Stimulated activated CD4-positive, alpha-beta T cell treated with anti-CD3 and anti-CD28 coated beads, Interleukin-12 subunit alpha, Interleukin-12 subunit beta, amount 100 ng/mL, for 24 hours (primary cell): Measurements from ENCODE around the gene ZNF132.
A peak's percentile ranks its signal among the peaks of the same experiment; 100 is the strongest.
"Not testable (repeated sequence)": the region's sequence is repeated elsewhere in the genome, so short reads cannot be mapped to it uniquely, and the experiment has no call there.

Source experiments
- DNase-seq, 2 experiments: peaks; one replicate each; pipeline ENCODE4 v3.0.0-alpha.2; 2020; ENCODE audit warnings: low read depth in 2 of 2

ZNF132 gene

DNA sequence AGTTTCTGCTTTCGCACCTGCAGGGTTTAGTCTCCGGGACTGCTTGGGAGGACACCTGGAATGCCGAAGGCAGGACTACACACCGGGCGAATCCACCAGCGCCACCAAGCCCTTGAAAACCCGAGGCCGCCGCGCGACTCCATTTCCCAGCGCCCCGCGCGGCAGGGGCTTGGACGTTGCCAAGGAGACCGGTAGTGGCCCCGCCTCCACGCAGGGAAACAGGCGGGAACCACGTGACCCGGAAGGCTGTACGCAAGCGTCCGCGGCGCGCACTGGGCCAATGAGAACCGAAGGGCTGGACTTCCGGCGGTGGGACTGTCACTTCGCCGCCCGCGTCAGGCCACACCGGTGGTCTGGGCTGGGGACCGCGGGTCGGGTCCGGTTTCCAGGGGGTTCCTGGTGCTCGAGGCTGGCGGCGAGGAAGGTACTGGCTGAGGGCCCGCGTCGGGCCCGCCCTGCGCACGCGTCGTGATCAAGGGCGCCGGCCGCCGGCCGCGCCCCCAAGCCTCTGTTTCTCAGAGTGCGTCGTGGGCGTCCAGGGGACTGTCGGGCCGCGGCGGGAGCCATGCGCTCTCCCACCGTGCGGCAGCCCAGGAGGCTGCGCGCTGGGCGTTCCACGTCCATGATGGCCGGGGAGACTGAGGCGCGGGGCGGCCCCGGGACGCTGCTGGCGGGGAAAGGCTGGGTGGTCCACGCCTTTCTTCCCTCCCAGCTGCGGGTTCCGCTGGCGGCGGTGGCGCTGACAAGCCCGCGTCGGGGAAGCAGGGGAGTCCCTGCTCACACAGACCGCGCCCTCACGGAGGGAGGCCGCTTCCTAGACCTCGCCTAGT is 27.0 kb upstream of the ZNF132 start, which contains the start of gene ZNF324:
ZNF324 (plus strand) TSS at position 321 of the 830 bp plus-strand sequence. CDS start 2,106 bp downstream, outside the sequence.
- peak; percentile 94 to 98 for DNase-seq

- DNase-seq: no peak
Measured at GRCh38 chr19:58466089-58466759, 26.3 kb upstream of the ZNF132 start.

DNA sequence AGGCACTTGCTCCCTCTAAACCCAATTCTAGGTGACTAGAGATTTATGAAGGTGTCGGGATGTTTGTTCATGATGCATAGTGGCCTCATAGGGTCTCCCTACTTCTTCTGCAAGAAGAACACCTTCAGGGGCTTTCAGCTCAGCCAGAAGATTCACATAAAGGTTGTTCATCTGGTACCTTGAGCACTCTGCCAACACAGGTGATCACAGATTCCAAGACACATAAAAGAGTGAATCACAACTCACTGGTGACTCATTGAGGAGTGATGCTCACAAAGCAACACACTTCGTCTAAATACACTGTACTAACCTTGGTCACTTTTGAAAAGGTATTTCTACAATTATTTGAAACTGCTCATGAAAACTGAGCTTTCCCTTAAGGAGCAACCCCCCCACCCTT is 20.1 kb upstream of the ZNF132 start:
- no peak for DNase-seq

DNA sequence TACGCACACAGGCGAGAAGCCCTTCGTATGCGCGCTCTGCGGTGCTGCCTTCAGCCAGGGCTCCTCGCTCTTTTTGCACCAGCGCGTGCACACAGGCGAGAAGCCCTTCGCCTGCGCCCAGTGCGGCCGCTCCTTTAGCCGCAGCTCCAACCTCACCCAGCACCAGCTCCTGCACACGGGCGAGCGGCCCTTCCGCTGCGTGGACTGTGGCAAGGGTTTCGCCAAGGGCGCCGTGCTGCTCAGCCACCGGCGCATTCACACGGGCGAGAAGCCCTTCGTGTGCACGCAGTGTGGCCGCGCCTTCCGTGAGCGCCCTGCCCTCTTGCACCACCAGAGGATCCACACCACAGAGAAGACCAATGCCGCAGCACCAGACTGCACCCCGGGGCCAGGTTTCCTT is 16.2 kb upstream of the ZNF132 start:
- DNase-seq: no peak

DNA sequence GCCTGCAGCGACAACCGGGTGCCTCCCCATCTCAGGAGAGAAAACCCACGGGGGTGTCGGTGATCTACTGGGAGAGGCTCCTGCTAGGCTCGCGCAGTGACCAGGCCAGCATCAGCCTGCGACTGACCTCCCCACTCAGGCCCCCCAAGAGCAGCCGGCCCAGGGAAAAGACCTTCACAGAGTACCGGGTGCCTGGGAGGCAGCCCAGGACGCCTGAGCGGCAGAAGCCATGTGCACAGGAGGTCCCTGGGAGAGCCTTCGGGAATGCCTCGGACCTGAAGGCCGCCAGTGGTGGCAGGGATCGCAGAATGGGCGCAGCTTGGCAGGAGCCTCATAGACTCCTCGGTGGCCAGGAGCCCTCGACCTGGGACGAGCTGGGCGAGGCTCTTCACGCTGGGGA is 15.4 kb upstream of the ZNF132 start:
- no peak for DNase-seq

GRCh38 chr19:58453743-58454142 is 13.8 kb upstream of the ZNF132 start:
- no peak for DNase-seq

- DNase-seq: peak; percentile 89 to 95
Measured at GRCh38 chr19:58451358-58452101, 11.6 kb upstream of the ZNF132 start, which contains the start of gene ZNF324B. ZNF324B (plus strand) TSS chr19:58451622; CDS start chr19:58453702, 2,080 bp downstream.

DNA sequence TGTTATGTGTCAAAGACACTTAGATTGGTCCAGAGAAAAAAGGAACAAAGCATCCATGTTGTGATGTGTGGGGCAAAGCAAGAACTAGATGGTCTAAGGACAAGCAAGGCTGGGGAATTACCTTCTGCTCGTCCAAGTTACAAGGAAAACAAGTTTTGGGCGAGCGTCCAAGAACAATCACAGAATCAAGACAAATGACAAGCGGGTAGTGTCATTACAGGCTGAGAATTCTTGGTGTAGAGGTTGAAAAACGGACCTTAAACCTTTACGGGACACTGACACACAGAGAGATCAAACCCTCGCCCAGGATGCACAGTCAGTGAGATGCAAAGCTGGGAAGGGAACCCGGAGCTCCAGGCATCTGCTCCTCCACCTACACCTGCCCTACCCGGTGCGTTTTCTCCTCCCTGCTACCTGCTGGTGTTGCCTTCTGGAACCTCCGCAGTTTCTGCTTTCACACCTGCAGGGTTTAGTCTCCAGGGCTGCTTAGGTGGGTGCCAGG is 11.0 kb upstream of the ZNF132 start:
- no peak for DNase-seq

DNA sequence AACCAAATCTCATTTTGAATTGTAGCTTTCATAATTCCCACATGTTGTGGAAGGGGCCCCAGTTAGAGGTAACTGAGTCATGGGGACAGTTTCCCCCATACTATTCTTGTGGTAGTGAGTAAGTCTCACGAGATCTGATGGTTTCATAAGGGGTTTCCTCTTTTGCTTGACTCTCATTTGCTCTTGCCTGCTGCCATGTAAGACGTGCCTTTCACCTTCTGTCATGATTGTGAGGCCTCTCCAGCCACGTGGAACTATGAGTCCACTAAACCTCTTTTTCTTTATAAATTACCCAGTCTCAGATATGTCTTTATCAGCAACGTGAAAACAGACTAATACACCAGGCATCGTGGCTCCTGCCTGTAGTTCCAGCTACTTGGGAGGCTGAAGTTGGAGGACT is 10.0 kb upstream of the ZNF132 start:
- DNase-seq: not testable (repeated sequence)

DNA sequence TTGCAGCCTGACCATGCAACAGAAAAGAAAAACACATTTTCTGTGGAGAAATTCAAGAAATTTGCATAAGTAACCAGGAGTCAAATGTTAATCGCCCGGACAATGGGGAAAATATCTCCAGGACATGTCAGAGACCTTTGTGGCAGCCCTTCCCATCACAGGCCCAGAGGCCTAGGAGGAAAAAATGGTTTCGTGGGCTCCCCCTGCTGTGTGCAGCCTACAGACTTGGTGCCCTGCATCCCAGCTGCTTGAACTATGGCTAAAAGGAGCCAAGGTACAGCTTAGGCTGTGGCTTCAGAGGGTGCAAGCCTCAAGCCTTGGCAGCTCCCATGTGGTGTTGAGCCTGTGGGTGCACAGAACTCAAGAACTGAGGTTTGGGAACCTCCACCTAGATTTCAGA is 8.9 kb upstream of the ZNF132 start:
- not testable (repeated sequence) for DNase-seq

GRCh38 chr19:58442986-58443385 is 3.0 kb upstream of the ZNF132 start:
- DNase-seq: not testable (repeated sequence)

GRCh38 chr19:58440556-58440955 is 603 bp upstream of the ZNF132 start:
- no peak for DNase-seq

GRCh38 chr19:58434217-58434616 is 5.7 kb downstream of the ZNF132 start:
- no peak for DNase-seq

DNA sequence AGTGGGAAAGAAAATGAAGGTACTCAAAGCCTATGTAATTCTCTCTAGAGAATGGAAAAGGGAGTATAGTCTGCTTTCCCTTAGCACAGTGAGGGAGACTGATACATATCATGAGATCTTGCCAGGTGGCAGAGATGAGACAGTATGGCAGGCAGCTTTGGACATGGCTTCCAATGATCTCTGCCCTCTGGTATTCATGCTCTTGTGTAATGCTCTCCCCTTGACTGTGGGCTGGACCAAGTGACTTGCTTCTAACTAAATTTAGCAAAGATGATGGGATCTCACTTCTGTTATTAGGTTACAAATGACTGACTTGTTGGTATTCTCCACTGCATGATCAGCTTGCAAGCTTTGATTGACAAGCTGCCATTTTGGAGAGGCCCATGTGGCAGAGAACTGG is 10.2 kb downstream of the ZNF132 start:
- no peak for DNase-seq

- no peak for DNase-seq
Measured at GRCh38 chr19:58428617-58429016, 11.3 kb downstream of the ZNF132 start.

DNA sequence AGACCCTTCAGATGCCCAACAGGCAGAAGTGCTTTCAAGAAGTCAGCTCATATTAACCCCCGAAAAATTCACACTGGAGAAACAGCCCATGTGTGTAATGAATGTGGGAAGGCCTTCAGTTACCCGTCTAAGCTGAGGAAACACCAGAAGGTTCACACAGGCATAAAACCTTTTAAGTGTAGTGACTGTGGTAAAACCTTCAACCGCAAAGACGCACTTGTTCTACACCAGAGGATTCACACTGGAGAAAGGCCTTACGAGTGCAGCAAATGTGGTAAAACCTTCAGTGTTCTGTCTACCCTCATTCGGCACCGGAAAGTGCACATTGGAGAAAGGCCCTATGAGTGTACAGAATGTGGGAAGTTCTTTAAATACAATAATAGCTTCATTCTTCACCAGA is 22.9 kb downstream of the ZNF132 start:
- no peak for DNase-seq

DNA sequence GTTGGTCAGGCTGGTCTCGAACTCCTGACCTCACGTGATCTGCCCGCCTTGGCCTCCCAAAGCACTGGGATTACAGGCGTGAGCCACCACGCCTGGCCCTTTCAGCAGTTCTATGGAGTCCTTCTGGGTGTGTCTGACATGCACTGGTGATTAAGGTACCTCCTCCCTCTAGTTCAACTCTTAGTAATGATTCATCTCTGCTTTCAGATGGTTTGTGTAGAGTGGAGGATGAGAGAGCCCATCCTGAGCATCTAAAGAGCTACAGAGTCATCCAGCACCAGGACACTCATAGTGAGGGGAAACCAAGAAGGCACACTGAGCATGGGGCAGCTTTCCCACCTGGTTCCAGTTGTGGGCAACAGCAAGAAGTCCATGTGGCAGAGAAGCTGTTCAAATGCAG is 23.3 kb downstream of the ZNF132 start:
- DNase-seq: no peak

DNA sequence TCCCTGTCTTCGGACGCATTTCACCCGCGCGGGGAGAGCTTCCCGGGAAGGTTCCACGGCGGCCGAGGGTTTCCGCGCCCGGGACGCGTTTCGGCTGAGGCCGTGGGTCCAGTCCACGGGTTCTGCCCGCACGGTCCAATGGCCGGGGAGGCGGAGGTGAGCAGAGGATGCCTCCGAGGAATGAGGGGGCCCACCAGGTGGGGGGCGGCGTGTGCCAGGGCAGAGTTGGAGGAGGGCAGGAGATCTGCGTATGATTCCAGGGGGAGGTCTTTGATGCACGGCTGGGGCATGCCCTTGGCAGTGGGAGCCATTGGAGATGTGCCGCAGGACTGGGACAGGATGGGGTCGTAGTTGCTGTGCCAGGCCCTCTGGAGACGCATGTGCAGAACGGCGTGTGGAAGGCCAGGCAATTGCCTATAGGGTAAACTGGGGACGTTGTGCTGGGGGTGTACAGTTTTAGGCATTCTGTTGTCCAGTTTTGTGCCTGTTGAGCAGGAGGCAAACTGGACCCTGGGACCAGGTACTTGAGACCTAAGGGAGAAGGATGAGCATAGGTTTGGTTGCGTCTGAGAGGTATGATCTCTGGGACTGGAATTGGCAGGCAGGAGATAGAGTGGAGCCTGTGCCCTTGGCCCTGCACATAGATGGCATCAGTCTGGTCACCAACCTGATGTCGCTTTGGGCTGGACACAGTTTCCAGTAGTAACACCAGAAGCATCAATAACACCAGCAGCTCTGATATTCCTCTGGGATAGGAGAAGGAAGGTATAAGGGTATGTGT is 30.8 kb downstream of the ZNF132 start:
- DNase-seq: no peak

DNA sequence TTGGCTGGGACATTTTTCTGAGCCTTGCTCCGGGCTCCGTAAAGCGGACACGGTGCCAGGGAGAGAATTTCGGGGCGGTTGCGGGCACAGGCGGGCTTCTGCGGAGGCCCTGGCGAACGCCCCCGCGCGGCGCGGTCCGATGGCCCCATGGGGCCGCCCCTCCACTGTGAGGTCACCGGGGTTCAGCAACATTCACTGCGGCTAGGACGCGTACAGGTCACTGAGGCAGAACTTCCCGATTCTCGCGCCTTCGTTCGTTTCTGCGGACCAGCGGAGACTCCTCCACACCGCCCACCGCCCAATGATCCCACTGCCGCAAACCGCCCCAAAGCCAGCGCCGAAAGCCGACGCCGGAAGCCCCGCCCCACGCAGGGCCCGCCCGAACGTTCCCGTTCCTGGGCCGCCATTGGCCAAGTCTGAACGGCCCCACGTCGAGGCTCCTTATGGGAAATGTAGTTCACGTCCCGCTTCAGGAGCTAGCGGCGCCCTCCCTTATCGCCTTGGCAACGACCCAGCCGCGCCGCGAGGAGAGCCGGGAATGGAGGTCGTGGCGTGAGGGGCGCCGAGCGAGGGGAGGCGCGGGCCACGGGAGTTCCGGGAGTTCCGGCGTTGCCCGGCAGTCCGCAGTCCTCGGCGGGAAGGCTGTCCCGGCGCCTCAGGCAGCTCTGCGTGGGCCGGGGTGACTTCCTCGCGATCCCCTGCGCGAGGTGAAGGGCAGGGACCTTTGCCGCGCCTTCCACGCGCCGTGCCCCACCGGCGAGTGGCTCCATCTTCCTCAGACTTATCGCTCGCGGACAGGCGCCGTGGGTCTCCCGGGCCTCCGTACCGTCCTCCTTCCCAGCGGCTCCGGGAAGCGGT is 31.6 kb downstream of the ZNF132 start, which contains the start of gene ZNF584:
ZNF584 (plus strand) TSS at position 498 of the 858 bp plus-strand sequence. CDS start 499 bp downstream, outside the sequence.
- DNase-seq: peak; percentile 89 to 95

GRCh38 chr19:58407658-58408151 is 32.2 kb downstream of the ZNF132 start:
- DNase-seq: no peak
